HG02571 (cell line): ENCODE data around the gene TENM4.

Experiments used
- ATAC-seq: cut with Tn5 transposase; IDR thresholded peaks from one replicate; pipeline ENCODE4 v1.9.1; 2021; ENCODE audit warnings: mild to moderate bottlenecking, moderate library complexity; ENCODE audit not compliant: unreplicated experiment

Gene TENM4

GRCh38 chr11:79044201-79044600, 396.6 kb downstream of the TENM4 start:
- no peak for ATAC-seq

- no peak for ATAC-seq
Measured at GRCh38 chr11:79043726-79044125, 397.1 kb downstream of the TENM4 start.

GRCh38 chr11:79042824-79043223, 398.0 kb downstream of the TENM4 start:
- ATAC-seq: no peak

- no peak for ATAC-seq
Measured at GRCh38 chr11:79040348-79040747, 400.5 kb downstream of the TENM4 start.

GRCh38 chr11:79039122-79039521, 401.7 kb downstream of the TENM4 start:
- ATAC-seq: no peak

- no peak for ATAC-seq
Measured at GRCh38 chr11:79035881-79036280, 404.9 kb downstream of the TENM4 start.

- ATAC-seq: no peak
Measured at GRCh38 chr11:79033833-79034232, 407.0 kb downstream of the TENM4 start.

GRCh38 chr11:79030448-79030847, 410.4 kb downstream of the TENM4 start:
- no peak for ATAC-seq

GRCh38 chr11:79028225-79028624, 412.6 kb downstream of the TENM4 start:
- ATAC-seq: no peak

GRCh38 chr11:79026803-79027445, 413.9 kb downstream of the TENM4 start:
- no peak for ATAC-seq

- no peak for ATAC-seq
Measured at GRCh38 chr11:79025622-79026021, 415.2 kb downstream of the TENM4 start.

GRCh38 chr11:79025097-79025496, 415.7 kb downstream of the TENM4 start:
- no peak for ATAC-seq

GRCh38 chr11:79022265-79022664, 418.6 kb downstream of the TENM4 start:
- ATAC-seq: no peak

GRCh38 chr11:79021601-79022000, 419.2 kb downstream of the TENM4 start:
- no peak for ATAC-seq

- no peak for ATAC-seq
Measured at GRCh38 chr11:79019975-79020374, 420.9 kb downstream of the TENM4 start.

- no peak for ATAC-seq
Measured at GRCh38 chr11:79019277-79019676, 421.6 kb downstream of the TENM4 start.

- no peak for ATAC-seq
Measured at GRCh38 chr11:79018371-79018849, 422.4 kb downstream of the TENM4 start.

- no peak for ATAC-seq
Measured at GRCh38 chr11:79017811-79018210, 423.0 kb downstream of the TENM4 start.

GRCh38 chr11:79013509-79013908, 427.3 kb downstream of the TENM4 start:
- ATAC-seq: no peak

- ATAC-seq: no peak
Measured at GRCh38 chr11:79011357-79011756, 429.5 kb downstream of the TENM4 start.

- ATAC-seq: no peak
Measured at GRCh38 chr11:79007771-79008402, 432.9 kb downstream of the TENM4 start.

- ATAC-seq: no peak
Measured at GRCh38 chr11:79006854-79007253, 434.0 kb downstream of the TENM4 start.

GRCh38 chr11:78996007-78996406, 444.8 kb downstream of the TENM4 start:
- ATAC-seq: no peak
